Prostate gland (tissue), 2 donors: ENCODE measurements around the gene ATP6V1A. TPM values are rescaled to one million over a fixed set of nuclear protein-coding genes. Genes with fewer than 3 reads are reported as not detected.
"Not testable (repeated sequence)": the region's sequence is repeated elsewhere in the genome, so short reads cannot be mapped to it uniquely, and the experiment has no call there.

ENCODE experiments used
- DNase-seq: peaks from one replicate; pipeline ENCODE4 v3.0.0-alpha.2; 2019; ENCODE audit warnings: low spot score
- H3K27ac ChIP-seq, 2 donors: fragments of 200-600 bp; sonication (generic); 2 replicates each; pipeline ENCODE4 v1.5.1; 2017 to 2019
- H3K27me3 ChIP-seq: fragments of 200-600 bp; sonication (generic); replicated peaks from 2 replicates; pipeline ENCODE4 v1.5.1; 2019; ENCODE audit not compliant: insufficient read depth
- H3K36me3 ChIP-seq, 2 donors: fragments of 200-600 bp; sonication (generic); 1 replicate in 1 of 2; 2 replicates in 1 of 2; pipeline versions ENCODE4 v1.5.1 to v1.8.1; 2017 to 2019
- H3K4me1 ChIP-seq: fragments of 200-600 bp; sonication (generic); replicated peaks from 2 replicates; pipeline ENCODE4 v1.5.1; 2019
- H3K4me3 ChIP-seq, 2 donors: fragments of 200-600 bp; sonication (generic); 2 replicates each; pipeline ENCODE4 v1.5.1; 2017 to 2019
- H3K9me3 ChIP-seq: fragments of 200-600 bp; sonication (generic); 2 replicates; pipeline ENCODE4 v1.5.1; 2017
- CTCF ChIP-seq, 4 experiments: fragments of 200-600 bp in 2 of 4; fragments of 450-650 bp in 2 of 4; sonication (generic) in 2 of 4; IDR thresholded peaks; 1 replicate in 3 of 4; 2 replicates in 1 of 4; pipeline ENCODE4 v1.5.1; 2016 to 2019; ENCODE audit warnings: antibody characterized with exemption in 4 of 4, mild to moderate bottlenecking in 2 of 4, moderate library complexity in 2 of 4
- POLR2A ChIP-seq: fragments of 450-650 bp; IDR thresholded peaks from one replicate; pipeline ENCODE4 v1.6.1; 2016; ENCODE audit warnings: antibody characterized with exemption, mild to moderate bottlenecking
- POLR2AphosphoS5 ChIP-seq: sonication (generic); formaldehyde crosslinking; IDR thresholded peaks from one replicate; pipeline ENCODE4 v1.6.1; 2017; ENCODE audit warnings: antibody characterized with exemption
- WGBS: methylation state at CpG from one replicate; pipeline ENCODE4 v1.1.5; 2018; 5-methylcytosine and 5-hydroxymethylcytosine counted together
- intact Hi-C: fragments of 100-400 bp; cut with DNase I; formaldehyde crosslinking; loops from one replicate; pipeline ENCODE4 v1.14.2; 2022
- total RNA-seq, 2 donors: library from RNA; depleted of rRNA; stranded (reverse); fragments of >200 nt; gene quantifications; one replicate each; pipeline ENCODE4 v1.1.0, GENCODE V29; 2016

ATP6V1A gene
- total RNA-seq, 2 donors from 2014 or later, result 43.4 to 60.4 TPM

GRCh38 chr3:113847247-113847646 is 100.4 kb downstream of the ATP6V1A start:
- no peak for DNase-seq
- intact Hi-C loops, result no loop called here
- Histone ChIP-seq H3K9me3 (no peaks in the 10 kb centered on the region), H3K4me1 (no peaks in the 10 kb centered on the region), H3K4me3 (no peak overlapping the region), H3K27me3 (no peaks in the 10 kb centered on the region), H3K27ac (no peak overlapping the region), H3K36me3 (no peaks in the 10 kb centered on the region)
- TF ChIP-seq CTCF (IDR thresholded peaks at IDR 0.05) (no peak), POLR2AphosphoS5 (no peak), POLR2A (no peak)

GRCh38 chr3:113847664-113848461 is 101.0 kb downstream of the ATP6V1A start:
- DNase-seq, result no peak
- H3K4me1 ChIP-seq, result no peaks in the 10 kb centered on the region
- H3K9me3 ChIP-seq, result no peaks in the 10 kb centered on the region
- H3K27me3 ChIP-seq, result no peaks in the 10 kb centered on the region
- H3K27ac ChIP-seq, result no peak overlapping the region
- H3K4me3 ChIP-seq, result no peak overlapping the region
- TF ChIP-seq CTCF (IDR thresholded peaks at IDR 0.05) (no peak), POLR2A (no peak), POLR2AphosphoS5 (no peak)
- intact Hi-C loops, result no loop called here
- no peaks in the 10 kb centered on the region for H3K36me3 ChIP-seq
- WGBS, result 63% methylated on average over 2 of the region's 2 CpGs

GRCh38 chr3:113849071-113849470 is 102.2 kb downstream of the ATP6V1A start:
- DNase-seq, H3K4me1 ChIP-seq, H3K27me3 ChIP-seq, H3K27ac ChIP-seq, intact Hi-C loops, H3K36me3 ChIP-seq, H3K9me3 ChIP-seq, H3K4me3 ChIP-seq: not testable (repeated sequence)
- whole genome bisulfite sequencing, result 91% methylated on average over 2 of the region's 3 CpGs

GRCh38 chr3:113849841-113850240 is 103.0 kb downstream of the ATP6V1A start:
- DNase-seq, H3K27ac ChIP-seq, H3K4me3 ChIP-seq, H3K27me3 ChIP-seq, H3K36me3 ChIP-seq, intact Hi-C loops, H3K9me3 ChIP-seq, H3K4me1 ChIP-seq: not testable (repeated sequence)
- 89% methylated on average over 6 of the region's 22 CpGs for WGBS

GRCh38 chr3:113850391-113850790 is 103.6 kb downstream of the ATP6V1A start:
- WGBS, result 90% methylated on average over 9 of the region's 9 CpGs
- DNase-seq, H3K4me3 ChIP-seq, H3K27me3 ChIP-seq, H3K27ac ChIP-seq, intact Hi-C loops, H3K9me3 ChIP-seq, H3K36me3 ChIP-seq, H3K4me1 ChIP-seq: not testable (repeated sequence)

GRCh38 chr3:113852506-113852905 is 105.7 kb downstream of the ATP6V1A start:
- Histone ChIP-seq H3K4me3 (no peak overlapping the region), H3K36me3 (no peaks in the 10 kb centered on the region), H3K27me3 (no peaks in the 10 kb centered on the region), H3K4me1 (no peaks in the 10 kb centered on the region), H3K27ac (no peak overlapping the region), H3K9me3 (no peaks in the 10 kb centered on the region)
- 39% methylated on average over 3 of the region's 3 CpGs for WGBS
- no peak for DNase-seq
- TF ChIP-seq POLR2A (no peak), POLR2AphosphoS5 (no peak), CTCF (IDR thresholded peaks at IDR 0.05) (no peak)
- intact Hi-C loops, result no loop called here

Other genes starting within 250 kb of the ATP6V1A start
- gene SPICE1, start 231.9 kb upstream of the ATP6V1A start, total RNA-seq, result 10 to 100 TPM; 20.1 to 23.7 TPM
- 10 to 100 TPM; 19.9 to 31.2 TPM for gene SIDT1, start 214.5 kb upstream of the ATP6V1A start, total RNA-seq
- gene USF3, start 50.4 kb upstream of the ATP6V1A start, total RNA-seq, result 10 to 100 TPM; 22.2 to 25.3 TPM
- gene NAA50, start 786 bp upstream of the ATP6V1A start, total RNA-seq, result 100 to 1,000 TPM; 111 to 118 TPM
- gene GRAMD1C, start 91.8 kb downstream of the ATP6V1A start, total RNA-seq, result 10 to 100 TPM in 1 of 2 donors, 1 to 10 TPM in 1; 7.4 to 21.4 TPM
- 10 to 100 TPM in 1 of 2 donors, 1 to 10 TPM in 1; 4.2 to 10.1 TPM for gene ZDHHC23, start 201.0 kb downstream of the ATP6V1A start, total RNA-seq